HepG2 (cell line): Measurements from ENCODE around the gene PLSCR3. TPM values are rescaled to one million over a fixed set of nuclear protein-coding genes. Genes with fewer than 3 reads are reported as not detected.
A peak's percentile ranks its signal among the peaks of the same experiment; 100 is the strongest.

Source experiments
- AKNA ChIP-seq: sonication (generic); formaldehyde crosslinking; IDR thresholded peaks from 2 replicates; pipeline ENCODE4 v1.4.0; 2020; ENCODE audit warnings: missing genetic modification reagents, borderline replicate concordance
- ATF4 ChIP-seq, 2 experiments: fragments of 450-650 bp in 1 of 2; sonication (generic) in 1 of 2; formaldehyde crosslinking; IDR thresholded peaks; 2 replicates each; pipeline versions ENCODE4 v1.5.0 to v1.8.0; 2020 to 2022; ENCODE audit warnings: mild to moderate bottlenecking in 1 of 2, missing genetic modification reagents in 1 of 2
- BCLAF1 ChIP-seq: fragments of 450-650 bp; IDR thresholded peaks from 2 replicates; pipeline ENCODE4 v1.6.1; 2017; ENCODE audit warnings: mild to moderate bottlenecking
- KDM1A ChIP-seq: IDR thresholded peaks from 2 replicates; pipeline ENCODE4 v1.6.1; 2016; ENCODE audit warnings: missing compliant biosample characterization
- MNT ChIP-seq: fragments of 450-650 bp; IDR thresholded peaks from 2 replicates; pipeline ENCODE4 v1.6.1; 2016
- MTA1 ChIP-seq: sonication (generic); formaldehyde crosslinking; IDR thresholded peaks from 2 replicates; pipeline ENCODE4 v1.4.0; 2020; ENCODE audit warnings: missing genetic modification reagents, mild to moderate bottlenecking, borderline replicate concordance
- NPAS2 ChIP-seq: sonication (generic); formaldehyde crosslinking; IDR thresholded peaks from 2 replicates; pipeline ENCODE4 v1.8.0; 2022; ENCODE audit warnings: mild to moderate bottlenecking, missing genetic modification reagents, borderline replicate concordance
- PHF21A ChIP-seq: sonication (generic); formaldehyde crosslinking; IDR thresholded peaks from 2 replicates; pipeline ENCODE4 v1.5.0; 2020; ENCODE audit warnings: mild to moderate bottlenecking, missing genetic modification reagents
- RNF2 ChIP-seq: fragments of 450-650 bp; conservative IDR thresholded peaks from 2 replicates; pipeline ENCODE4 v1.6.1; 2016; ENCODE audit warnings: low read depth
- UBTF ChIP-seq: sonication (generic); formaldehyde crosslinking; IDR thresholded peaks from 2 replicates; pipeline ENCODE4 v1.4.0; 2020; ENCODE audit warnings: mild to moderate bottlenecking, missing genetic modification reagents
- ZKSCAN8 ChIP-seq: IDR thresholded peaks from 2 replicates; pipeline ENCODE4 v1.6.1; 2016; ENCODE audit warnings: borderline replicate concordance, missing genetic modification reagents, missing compliant biosample characterization
- ZMYM4 ChIP-seq: sonication (generic); formaldehyde crosslinking; IDR thresholded peaks from 2 replicates; pipeline ENCODE4 v1.8.1; 2023; ENCODE audit warnings: mild to moderate bottlenecking, missing genetic modification reagents
- ZNF652 ChIP-seq: IDR thresholded peaks from 2 replicates; pipeline ENCODE4 v1.6.1; 2016; ENCODE audit warnings: low read depth, borderline replicate concordance
- ZNF7 ChIP-seq: IDR thresholded peaks from 2 replicates; pipeline ENCODE4 v1.6.1; 2016; ENCODE audit warnings: missing biosample characterization, missing genetic modification reagents
- ZNF720 ChIP-seq: sonication (generic); formaldehyde crosslinking; IDR thresholded peaks from 2 replicates; pipeline ENCODE4 v1.4.0; 2020; ENCODE audit warnings: missing genetic modification reagents
- ZNF839 ChIP-seq: sonication (generic); formaldehyde crosslinking; IDR thresholded peaks from 2 replicates; pipeline ENCODE4 v1.4.0; 2020; ENCODE audit warnings: missing genetic modification reagents, mild to moderate bottlenecking, borderline replicate concordance
- polyA plus RNA-seq, 8 experiments: library from polyadenylated mRNA; depleted of rRNA in 3 of 8; stranded (reverse) in 7 of 8; unstranded in 1 of 8; fragments of >200 nt; fragmentation: Illumina TruSeq in 4 of 8; extraction: Trizol in 4 of 8; gene quantifications; 2 replicates each; pipeline versions ENCODE4 v1.2.1 to v1.2.3, GENCODE V29; 2011 to 2016; ENCODE audit warnings: low read depth in 4 of 8, missing spikeins in 1 of 8, mixed read lengths in 1 of 8; ENCODE audit not compliant: insufficient read depth in 1 of 8
- total RNA-seq, 5 experiments: library from RNA; depleted of rRNA; stranded (reverse); fragments of >200 nt; fragmentation: Illumina TruSeq; extraction: Trizol; gene quantifications; 2 replicates each; pipeline ENCODE4 v1.2.3, GENCODE V29; 2016; ENCODE audit warnings: low read depth in 1 of 5

PLSCR3 gene
- total and polyA plus RNA-seq, 2 of the 13 experiments (the other 11 are each of a cell fraction or from before 2014, with no cell fraction given) = 5.6 to 6.2 TPM

GRCh38 chr17:7394452-7395191, at the start of gene PLSCR3 (continued):
- TF ChIP-seq NPAS2 (CRISPR knock-in tag) (no peak), ZNF720 (no peak), ZNF652 (CRISPR knock-in tag) (no peak), ATF4 (CRISPR knock-in tag; IDR thresholded peaks at IDR 0.05) (no peak), ZNF7 (no peak), ZMYM4 (CRISPR knock-in tag) (no peak), PHF21A (CRISPR knock-in tag) (no peak; the same call in 1 of the 2 replicates), ZKSCAN8 (CRISPR knock-in tag) (no peak), ZNF839 (no peak), KDM1A (no peak), AKNA (CRISPR knock-in tag) (no peak), UBTF (CRISPR knock-in tag) (peak; percentile 78), RNF2 (peak; percentile 82; the same call in 1 of the 2 replicates), MTA1 (CRISPR knock-in tag) (no peak), BCLAF1 (no peak), MNT (no peak)
